SK-N-MC (cell line): ENCODE results near the gene NPPC.

Source experiments
- EZH2 ChIP-seq: fragments of 200-600 bp; sonication (generic); IDR thresholded peaks from one replicate; pipeline ENCODE4 v1.6.1; 2017; ENCODE audit warnings: antibody characterized with exemption
- FOXP2 ChIP-seq: optimal IDR thresholded peaks from 2 replicates; pipeline ENCODE3; 2011; ENCODE audit warnings: mild to moderate bottlenecking, moderate library complexity; ENCODE audit not compliant: insufficient read depth; ENCODE audit errors: extremely low read length, control extremely low read depth
- POLR2AphosphoS5 ChIP-seq: IDR thresholded peaks from 2 replicates; pipeline ENCODE4 v1.6.1; 2012; ENCODE audit warnings: mild to moderate bottlenecking, low read depth, low read length, borderline replicate concordance

GRCh38 chr2:231966886-231967285 lies 40.7 kb upstream of the NPPC start:
- TF ChIP-seq EZH2 (no peak), FOXP2 (no peak), POLR2AphosphoS5 (no peak)
